K562 (cell line): ENCODE results near the gene HS2ST1. TPM values are rescaled to one million over a fixed set of nuclear protein-coding genes. Genes with fewer than 3 reads are reported as not detected.

Experiments used
- ATAC-seq: fragments of 200-7000 bp; cut with Tn5 transposase; 3 replicates; pipeline ENCODE4 v1.9.1; 2020; ENCODE audit warnings: moderate library complexity
- BruUV-seq: library from RNA; stranded (reverse); fragments of 400-500 nt; replicated peaks from 2 replicates; lab custom pipeline; 2021; lab: Mats Ljungman, UMichigan
- CTCF ChIA-PET: fragments of 300-600 bp; formaldehyde crosslinking; extraction: SDS; loops from one replicate; lab custom pipeline; 2021; ENCODE audit warnings: low intra/inter-chr PET ratio; lab: Yijun Ruan, JAX
- POLR2A ChIA-PET: fragments of 300-600, 350-650 bp; sonication (Branson Sonifier 250); formaldehyde crosslinking; extraction: SDS; loops from one replicate; lab custom pipeline; 2021; ENCODE audit warnings: antibody characterized with exemption, inconsistent platforms; lab: Yijun Ruan, JAX
- DNase-seq, 4 experiments: peaks; one replicate each; pipeline versions ENCODE4 v3.0.0 to v3.0.0-alpha.2; 2011 to 2018; ENCODE audit warnings: low spot score in 3 of 4, mixed read lengths in 3 of 4; ENCODE audit errors: extremely low read depth in 1 of 4
- FAIRE-seq: peaks from 2 replicates; lab custom pipeline; 2011; peaks lifted over from hg19 to GRCh38; lab: Jason Lieb, UNC
- H2AFZ ChIP-seq: 2 replicates; pipeline ENCODE4 v1.6.0; 2011; ENCODE audit warnings: low read depth, low read length, control low read depth, inconsistent platforms
- H3K27ac ChIP-seq: fragments of 200-600 bp; 3 replicates; pipeline ENCODE4 v1.8.0; 2011; ENCODE audit warnings: low read depth, mild to moderate bottlenecking, control low read depth, inconsistent platforms, low read length, moderate library complexity, mixed read lengths; ENCODE audit errors: extremely low read depth
- H3K27me3 ChIP-seq, 2 experiments: fragments of 300-600 bp in 1 of 2; 2 replicates in 1 of 2; 3 replicates in 1 of 2; pipeline versions ENCODE4 v1.6.0 to v1.8.0; 2011; ENCODE audit warnings: inconsistent platforms in 2 of 2, low read length in 2 of 2, mild to moderate bottlenecking in 1 of 2, mixed read lengths in 1 of 2, moderate library complexity in 1 of 2; ENCODE audit not compliant: control insufficient read depth in 2 of 2, insufficient read depth in 2 of 2
- H3K36me3 ChIP-seq: fragments of 300-600 bp; 3 replicates; pipeline ENCODE4 v1.8.0; 2011; ENCODE audit warnings: mild to moderate bottlenecking, low read length, inconsistent platforms; ENCODE audit not compliant: control insufficient read depth, insufficient read depth
- H3K4me1 ChIP-seq, 2 experiments: fragments of 200-600 bp in 1 of 2; replicated peaks in 1 of 2; 2 replicates in 1 of 2; 3 replicates in 1 of 2; pipeline versions ENCODE4 v1.5.1 to v1.8.0; 2011; ENCODE audit warnings: inconsistent platforms in 2 of 2, low read length in 2 of 2, mild to moderate bottlenecking in 1 of 2, mixed read lengths in 1 of 2, moderate library complexity in 1 of 2; ENCODE audit not compliant: control insufficient read depth in 2 of 2, insufficient read depth in 2 of 2
- H3K4me2 ChIP-seq: 2 replicates; pipeline ENCODE4 v1.6.1; 2011; ENCODE audit warnings: low read length, control low read depth, inconsistent platforms, mixed read lengths; ENCODE audit not compliant: insufficient read depth
- H3K4me3 ChIP-seq: fragments of 200-600 bp; sonication (generic), shearing (Covaris generic); 2 replicates; pipeline ENCODE4 v1.5.1; 2016; ENCODE audit warnings: control low read depth, inconsistent platforms
- H3K79me2 ChIP-seq: fragments of 200-600 bp; 3 replicates; pipeline ENCODE4 v1.8.0; 2011; ENCODE audit warnings: low read length, inconsistent platforms; ENCODE audit not compliant: control insufficient read depth, insufficient read depth
- H3K9ac ChIP-seq, 2 experiments: 2 replicates each; pipeline versions ENCODE4 v1.6.0 to v1.6.1; 2011; ENCODE audit warnings: low read depth in 2 of 2, low read length in 2 of 2, control low read depth in 1 of 2, inconsistent platforms in 1 of 2, mild to moderate bottlenecking in 1 of 2, mixed read lengths in 1 of 2; ENCODE audit not compliant: insufficient read depth in 1 of 2
- H3K9me1 ChIP-seq: one replicate; pipeline ENCODE4 v1.6.0; 2011; ENCODE audit warnings: inconsistent platforms, mild to moderate bottlenecking, low read length, moderate library complexity; ENCODE audit not compliant: control insufficient read depth, insufficient read depth
- H3K9me3 ChIP-seq: replicated peaks from 2 replicates; pipeline ENCODE4 v1.5.1; 2011; ENCODE audit warnings: low read depth, low read length, inconsistent platforms; ENCODE audit not compliant: control insufficient read depth, insufficient read depth
- H4K20me1 ChIP-seq: replicated peaks from 2 replicates; pipeline ENCODE4 v1.6.1; 2011; ENCODE audit warnings: low read length, inconsistent platforms, mixed read lengths; ENCODE audit not compliant: control insufficient read depth, insufficient read depth
- CREM ChIP-seq: IDR thresholded peaks from 2 replicates; pipeline ENCODE4 v1.6.1; 2014; ENCODE audit warnings: antibody characterized with exemption, low read depth
- FOXA1 ChIP-seq: fragments of 450-650 bp; IDR thresholded peaks from 2 replicates; pipeline ENCODE4 v1.6.1; 2016; ENCODE audit warnings: mild to moderate bottlenecking, borderline replicate concordance
- KDM5B ChIP-seq: fragments of 200-600 bp; sonication (generic); IDR thresholded peaks from 2 replicates; pipeline ENCODE4 v1.6.1; 2012; ENCODE audit warnings: low read depth, mild to moderate bottlenecking, moderate library complexity, low read length, control low read depth, inconsistent platforms; ENCODE audit not compliant: insufficient replicate concordance
- MAFG ChIP-seq: fragments of 450-650 bp; conservative IDR thresholded peaks from 2 replicates; pipeline ENCODE4 v1.6.1; 2016; ENCODE audit warnings: missing genetic modification characterization, missing compliant biosample characterization
- MAX ChIP-seq: sonication (generic); formaldehyde crosslinking; IDR thresholded peaks from 2 replicates; pipeline ENCODE4 v1.9.0; 2022; ENCODE audit warnings: mild to moderate bottlenecking, missing genetic modification reagents
- MLX ChIP-seq, 2 experiments: fragments of 450-650 bp in 1 of 2; sonication (generic) in 1 of 2; formaldehyde crosslinking; conservative IDR thresholded peaks; 2 replicates each; pipeline versions ENCODE4 v1.4.0 to v1.8.1; 2020 to 2022; ENCODE audit warnings: mild to moderate bottlenecking in 1 of 2, missing genetic modification reagents in 1 of 2
- RHOXF2B ChIP-seq: fragments of 250-450 bp; sonication (Bioruptor Pico); conservative IDR thresholded peaks from 2 replicates; pipeline ENCODE4 v1.5.1; 2021
- RUNX1 ChIP-seq: sonication (generic); IDR thresholded peaks from 2 replicates; pipeline ENCODE4 v1.6.1; 2016; ENCODE audit warnings: antibody characterized with exemption, low read depth
- SIN3A ChIP-seq, 2 experiments: fragments of 150-350 bp in 1 of 2; IDR thresholded peaks; 2 replicates each; pipeline ENCODE4 v1.6.1; 2011 to 2016; ENCODE audit warnings: borderline replicate concordance in 2 of 2, low read depth in 2 of 2, low read length in 2 of 2, mild to moderate bottlenecking in 2 of 2, moderate library complexity in 2 of 2; ENCODE audit not compliant: control insufficient read depth in 1 of 2
- SMAD4 ChIP-seq: fragments of 250-450 bp; sonication (Bioruptor Pico); conservative IDR thresholded peaks from 2 replicates; pipeline ENCODE4 v1.8.0; 2021; ENCODE audit warnings: inconsistent platforms, mild to moderate bottlenecking, moderate library complexity
- TGIF2 ChIP-seq: sonication (generic); formaldehyde crosslinking; IDR thresholded peaks from 2 replicates; pipeline ENCODE4 v1.8.1; 2022; ENCODE audit warnings: mild to moderate bottlenecking, missing genetic modification reagents, moderate library complexity
- XRCC3 ChIP-seq: fragments of 450-650 bp; IDR thresholded peaks from 2 replicates; pipeline ENCODE4 v1.6.1; 2017; ENCODE audit warnings: mild to moderate bottlenecking, moderate library complexity
- ZNF561 ChIP-seq: fragments of 450-650 bp; formaldehyde crosslinking; conservative IDR thresholded peaks from 2 replicates; pipeline ENCODE4 v1.4.0; 2020; ENCODE audit warnings: mild to moderate bottlenecking, moderate library complexity
- ZNF57 ChIP-seq: fragments of 450-650 bp; formaldehyde crosslinking; IDR thresholded peaks from 2 replicates; pipeline ENCODE4 v1.4.0; 2020; ENCODE audit warnings: mild to moderate bottlenecking, moderate library complexity
- ZNF696 ChIP-seq: fragments of 250-450 bp; sonication (Bioruptor Pico); conservative IDR thresholded peaks from 2 replicates; pipeline ENCODE4 v1.4.0; 2020; ENCODE audit warnings: mild to moderate bottlenecking, moderate library complexity
- in situ Hi-C: fragments of 300-500 bp; cut with MboI; formaldehyde crosslinking; loops from 4 replicates; pipeline ENCODE4 v1.15.0; 2018; ENCODE audit warnings: inconsistent platforms, mixed read lengths
- intact Hi-C: fragments of 100-400 bp; cut with micrococcal nuclease; formaldehyde crosslinking; loops from 2 replicates; pipeline ENCODE4 v1.14.2; 2022
- polyA plus RNA-seq, 8 experiments: library from polyadenylated mRNA; depleted of rRNA in 4 of 8; stranded (reverse) in 5 of 8; unstranded in 3 of 8; fragments of >200 nt; fragmentation: Nextera tagmentation in 2 of 8; fragmentation: Illumina TruSeq in 1 of 8; extraction: Ambion mirVana in 2 of 8; extraction: Trizol in 1 of 8; gene quantifications; 2 replicates each; pipeline versions ENCODE4 v1.2.1 to v1.2.3, GENCODE V29; 2011 to 2014; ENCODE audit warnings: inconsistent platforms in 1 of 8, missing spikeins in 1 of 8
- total RNA-seq, 7 experiments: library from RNA; depleted of rRNA in 6 of 7; stranded (reverse); fragments of >200 nt in 6 of 7; fragmentation: Illumina TruSeq in 2 of 7; extraction: Trizol in 2 of 7; gene quantifications; 2 replicates each; pipeline versions ENCODE4 v1.2.1 to v1.2.3, GENCODE V29; 2011 to 2021; ENCODE audit warnings: low replicate concordance in 1 of 7
- TF ChIP-seq, protein P1 (sequence below): sonication (generic); formaldehyde crosslinking; IDR thresholded peaks from 2 replicates; pipeline ENCODE4 v1.8.0; 2022; ENCODE audit warnings: mild to moderate bottlenecking, low read depth, missing genetic modification reagents

HS2ST1 gene
- total and polyA plus RNA-seq, 9 of the 15 experiments (the other 6 are each of a cell fraction or from before 2014, with no cell fraction given): 7.7 to 43.3 (median 25.8) TPM

- Histone ChIP-seq H3K4me3 (no peak overlapping the region), H3K9ac (no peak overlapping the region), H2AFZ (no peak overlapping the region), H3K9me3 (no peaks in the 10 kb centered on the region), H3K9me1 (no peaks in the 10 kb centered on the region), H3K27ac (no peak overlapping the region), H3K4me2 (no peak overlapping the region), H3K36me3 (no peaks in the 10 kb centered on the region), H3K27me3 (no peaks in the 10 kb centered on the region), H3K4me1 (no peaks in the 10 kb centered on the region), H4K20me1 (no peaks in the 10 kb centered on the region), H3K79me2 (peaks cover 71% of the 10 kb centered on the region)
- TF ChIP-seq TGIF2 (CRISPR knock-in tag) (no peak), ZNF696 (CRISPR knock-in tag) (no peak), CREM (no peak), SIN3A (IDR thresholded peaks at IDR 0.05; ENCODE audit: borderline replicate concordance in 2 of 2, control insufficient read depth in 1 of 2, low read depth in 2 of 2, low read length in 2 of 2) (no peak), RHOXF2B (CRISPR knock-in tag) (no peak), FOXA1 (no peak), KDM5B (no peak), MLX (CRISPR knock-in tag; conservative IDR thresholded peaks at IDR 0.05) (no peak), SMAD4 (CRISPR knock-in tag) (no peak), ZNF57 (CRISPR knock-in tag) (no peak), XRCC3 (no peak), ZNF561 (CRISPR knock-in tag) (no peak), MAX (CRISPR knock-in tag) (no peak), MAFG (tag) (no peak), RUNX1 (no peak)
- TF ChIP-seq, protein P1, sequence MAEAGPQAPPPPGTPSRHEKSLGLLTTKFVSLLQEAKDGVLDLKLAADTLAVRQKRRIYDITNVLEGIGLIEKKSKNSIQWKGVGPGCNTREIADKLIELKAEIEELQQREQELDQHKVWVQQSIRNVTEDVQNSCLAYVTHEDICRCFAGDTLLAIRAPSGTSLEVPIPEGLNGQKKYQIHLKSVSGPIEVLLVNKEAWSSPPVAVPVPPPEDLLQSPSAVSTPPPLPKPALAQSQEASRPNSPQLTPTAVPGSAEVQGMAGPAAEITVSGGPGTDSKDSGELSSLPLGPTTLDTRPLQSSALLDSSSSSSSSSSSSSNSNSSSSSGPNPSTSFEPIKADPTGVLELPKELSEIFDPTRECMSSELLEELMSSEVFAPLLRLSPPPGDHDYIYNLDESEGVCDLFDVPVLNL (CRISPR knock-in tag): no peak
- intact Hi-C loops (no loop called here), in situ Hi-C loops (no loop called here)
- ChIA-PET CTCF (no interaction called here), POLR2A (no interaction called here)
- DNase-seq (no peak), ATAC-seq (no peak), FAIRE-seq (no peak)
- no TSS peak for BruUV-seq
Measured at GRCh38 chr1:87061742-87062156, 147.3 kb downstream of the HS2ST1 start.
